K562 treated with DMSO at 1 percent for 48 hours (cell line): ENCODE data around the gene ZNF224. TPM values are rescaled to one million over a fixed set of nuclear protein-coding genes. Genes with fewer than 3 reads are reported as not detected.

Experiments
- total RNA-seq: library from RNA; unstranded; fragments of 300-600 nt; gene quantifications from 2 replicates; pipeline ENCODE4 v1.2.3, GENCODE V29; 2022; ENCODE audit warnings: low replicate concordance; ENCODE audit errors: extremely low read depth

ZNF224 gene
- not detected in 2 replicates for total RNA-seq

GRCh38 chr19:44093931-44094765 is at the start of gene ZNF224:
Gene ZNF224 (plus strand): TSS chr19:44094361. CDS start chr19:44097874, 3,513 bp downstream.

GRCh38 chr19:44051650-44052402 is 42.3 kb upstream of the ZNF224 start, which contains the start of gene ZNF223:
Gene ZNF223 (plus strand): TSS chr19:44052036. CDS start chr19:44055177, 3,141 bp downstream.

GRCh38 chr19:44071824-44072542 is 22.2 kb upstream of the ZNF224 start, which contains the start of gene ZNF284:
Gene ZNF284 (plus strand): TSS chr19:44072159. CDS start chr19:44076390, 4,231 bp downstream.

GRCh38 chr19:44113138-44113783 is 19.1 kb downstream of the ZNF224 start, which contains the start of gene ZNF225:
Gene ZNF225 (plus strand): TSS chr19:44113399. CDS start chr19:44115828, 2,429 bp downstream.

GRCh38 chr19:44141191-44142058 is 47.3 kb downstream of the ZNF224 start, which contains the start of gene ZNF234:
Gene ZNF234 (plus strand): TSS chr19:44141554. CDS start chr19:44144633, 3,079 bp downstream.

Other genes with a start within 250 kb of the ZNF224 start
- gene ZNF404, start 210.4 kb upstream of the ZNF224 start, total RNA-seq, result not detected in 2 replicates
- gene ZNF45, start 159.1 kb upstream of the ZNF224 start, total RNA-seq, result not detected in 2 replicates
- not detected in 2 replicates for gene ZNF221, start 143.1 kb upstream of the ZNF224 start, total RNA-seq
- gene ZNF155, start 110.2 kb upstream of the ZNF224 start, total RNA-seq, result not detected in 2 replicates
- gene ZNF230, start 91.4 kb upstream of the ZNF224 start, total RNA-seq, result not detected in 2 replicates
- gene ZNF222, start 69.0 kb upstream of the ZNF224 start, total RNA-seq, result not detected in 2 replicates
- gene ZNF223, start 42.3 kb upstream of the ZNF224 start, total RNA-seq, result not detected in 2 replicates
- not detected in 2 replicates for gene ZNF284, start 22.2 kb upstream of the ZNF224 start, total RNA-seq
- not detected in 2 replicates for gene ZNF225, start 19.0 kb downstream of the ZNF224 start, total RNA-seq
- gene ZNF234, start 47.2 kb downstream of the ZNF224 start, total RNA-seq, result not detected in 2 replicates
- not detected in 2 replicates for gene ZNF226, start 70.7 kb downstream of the ZNF224 start, total RNA-seq
- not detected in 2 replicates for gene ZNF227, start 118.2 kb downstream of the ZNF224 start, total RNA-seq
- not detected in 2 replicates for gene ZNF233, start 165.5 kb downstream of the ZNF224 start, total RNA-seq
- gene ZNF235, start 210.7 kb downstream of the ZNF224 start, total RNA-seq, result not detected in 2 replicates